ENCODE data around the gene GAL3ST2.
A peak's percentile ranks its signal among the peaks of the same experiment; 100 is the strongest.
"Not testable (repeated sequence)": the region's sequence is repeated elsewhere in the genome, so short reads cannot be mapped to it uniquely, and the experiment has no call there.

GAL3ST2 gene

GRCh38 chr2:241820625-241821384, 44.2 kb downstream of the GAL3ST2 start:
- no peak for DNase-seq (ENCODE audit: low read depth in 2 of 2)

GRCh38 chr2:241821460-241822263, 45.0 kb downstream of the GAL3ST2 start:
- DNase-seq (ENCODE audit: low read depth in 2 of 2) = no peak

- DNase-seq (ENCODE audit: low read depth in 2 of 2) = no peak
These were observed 45.6 kb downstream of the GAL3ST2 start for GRCh38 chr2:241822264-241822623.

- DNase-seq (ENCODE audit: low read depth in 2 of 2) = not testable (repeated sequence)
These were observed 47.2 kb downstream of the GAL3ST2 start for GRCh38 chr2:241823531-241824437.

- DNase-seq (ENCODE audit: low read depth in 2 of 2) = no peak
These were observed 50.8 kb downstream of the GAL3ST2 start for GRCh38 chr2:241827394-241827793.

- DNase-seq (ENCODE audit: low read depth in 2 of 2) = no peak
These were observed 56.6 kb downstream of the GAL3ST2 start for GRCh38 chr2:241833101-241833663.

- DNase-seq (ENCODE audit: low read depth in 2 of 2) = not testable (repeated sequence)
These were observed 57.3 kb downstream of the GAL3ST2 start for GRCh38 chr2:241833756-241834526.

- DNase-seq (ENCODE audit: low read depth in 2 of 2) = no peak
These were observed 58.0 kb downstream of the GAL3ST2 start for GRCh38 chr2:241834527-241835210.

GRCh38 chr2:241835611-241836010, 59.0 kb downstream of the GAL3ST2 start:
- DNase-seq (ENCODE audit: low read depth in 2 of 2) = no peak

GRCh38 chr2:241836292-241836691, 59.7 kb downstream of the GAL3ST2 start:
- DNase-seq (ENCODE audit: low read depth in 2 of 2) = no peak

- no peak for DNase-seq (ENCODE audit: low read depth in 2 of 2)
These were observed 60.8 kb downstream of the GAL3ST2 start for GRCh38 chr2:241837197-241837965.

- no peak for DNase-seq (ENCODE audit: low read depth in 2 of 2)
These were observed 64.8 kb downstream of the GAL3ST2 start for GRCh38 chr2:241841181-241842066.

- DNase-seq (ENCODE audit: low read depth in 2 of 2) = no peak
These were observed 65.4 kb downstream of the GAL3ST2 start for GRCh38 chr2:241842067-241842415.

- peak in 1 of 2 donors; percentile 31 for DNase-seq (ENCODE audit: low read depth in 2 of 2)
These were observed 66.1 kb downstream of the GAL3ST2 start for GRCh38 chr2:241842620-241843211.

GRCh38 chr2:241843321-241844065, 66.9 kb downstream of the GAL3ST2 start:
- no peak for DNase-seq (ENCODE audit: low read depth in 2 of 2)

- DNase-seq (ENCODE audit: low read depth in 2 of 2) = peak; percentile 78 to 84
These were observed 67.6 kb downstream of the GAL3ST2 start for GRCh38 chr2:241844066-241844728.
